HG03469 (cell line): ENCODE measurements around the gene GLRX3.

Source experiments
- ATAC-seq: cut with Tn5 transposase; IDR thresholded peaks from one replicate; pipeline ENCODE4 v1.9.1; 2021; ENCODE audit warnings: mild to moderate bottlenecking, moderate library complexity, moderate number of reproducible peaks; ENCODE audit not compliant: unreplicated experiment

GLRX3 gene

DNA sequence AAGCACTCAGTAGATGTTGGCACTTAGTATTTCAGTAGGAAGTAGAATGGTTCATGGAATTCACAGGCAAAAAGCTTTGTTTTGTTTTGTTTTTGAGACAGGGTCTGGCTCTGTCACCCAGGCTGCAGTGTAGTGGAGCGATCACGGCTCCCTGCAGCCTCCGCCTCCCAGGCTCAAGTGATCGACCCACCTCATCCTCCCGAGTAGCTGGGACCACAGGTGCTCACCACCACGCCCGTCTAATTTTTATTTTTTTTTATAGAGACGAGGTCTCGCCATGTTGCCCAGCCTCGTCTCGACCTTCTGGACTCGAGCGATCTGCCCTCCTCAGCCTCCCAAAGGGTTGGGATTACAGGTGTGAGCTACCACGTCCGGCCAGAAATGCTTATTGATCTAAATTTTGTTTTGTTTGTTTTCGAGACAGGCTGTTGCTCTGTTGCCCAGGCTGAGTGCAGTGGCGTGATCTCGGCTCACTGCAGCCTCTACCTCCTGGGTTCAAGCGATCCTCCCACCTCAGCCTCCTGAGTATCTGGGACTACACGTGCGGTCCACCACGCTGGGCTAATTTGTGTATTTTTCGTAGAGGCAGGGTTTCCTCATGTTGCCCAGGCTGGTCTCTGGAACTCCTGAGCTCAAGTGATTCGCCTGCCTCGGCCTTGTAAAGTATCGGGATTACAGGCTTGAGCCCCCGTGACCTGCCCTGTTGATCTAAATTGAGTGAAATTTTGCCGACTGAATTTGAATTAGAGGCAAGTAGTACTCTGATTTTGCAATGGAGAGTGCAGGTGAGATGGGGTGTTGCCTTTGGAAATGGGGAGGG, 1.7 kb downstream of the GLRX3 start:
- no peak for ATAC-seq

DNA sequence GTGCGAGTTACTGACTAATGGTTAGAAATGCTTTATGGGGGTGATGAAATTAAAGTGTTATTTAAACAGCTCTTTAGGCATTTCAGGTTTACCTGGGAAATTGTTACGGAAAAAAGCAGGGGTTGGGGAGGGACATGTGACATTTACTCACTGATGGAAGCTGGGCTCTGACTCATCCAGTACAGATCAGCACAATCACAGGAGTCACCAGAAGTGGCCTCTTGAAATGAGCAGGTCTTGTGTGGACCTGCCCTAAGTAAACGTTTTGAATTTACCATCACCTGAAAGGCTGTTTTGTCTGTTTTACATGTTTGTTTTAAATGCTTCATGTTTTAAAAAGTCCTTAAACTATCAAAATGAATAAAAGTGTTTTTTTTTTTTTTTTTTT, 2.3 kb downstream of the GLRX3 start:
- no peak for ATAC-seq

GRCh38 chr10:130140425-130140824, 4.2 kb downstream of the GLRX3 start:
- ATAC-seq, result peak; percentile 25

DNA sequence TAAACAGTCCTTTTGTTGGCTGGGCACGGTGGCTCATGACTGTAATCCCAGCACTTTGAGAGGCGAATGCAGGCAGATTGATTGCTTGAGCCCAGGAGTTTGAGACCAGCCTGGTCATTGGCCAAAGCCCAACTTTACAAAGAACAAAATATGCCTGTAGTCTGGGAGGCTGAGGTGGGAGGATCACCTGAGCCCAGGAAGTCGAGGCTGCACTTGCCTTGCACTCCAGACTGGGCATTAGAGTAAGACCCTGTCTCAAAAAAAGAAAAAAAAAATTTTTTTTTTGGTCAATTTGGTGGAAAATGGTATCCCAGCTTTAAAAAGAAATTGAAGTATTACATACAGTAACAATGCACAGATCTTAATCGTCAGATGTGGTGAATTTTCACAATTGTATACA, 4.8 kb downstream of the GLRX3 start:
- ATAC-seq, result no peak

DNA sequence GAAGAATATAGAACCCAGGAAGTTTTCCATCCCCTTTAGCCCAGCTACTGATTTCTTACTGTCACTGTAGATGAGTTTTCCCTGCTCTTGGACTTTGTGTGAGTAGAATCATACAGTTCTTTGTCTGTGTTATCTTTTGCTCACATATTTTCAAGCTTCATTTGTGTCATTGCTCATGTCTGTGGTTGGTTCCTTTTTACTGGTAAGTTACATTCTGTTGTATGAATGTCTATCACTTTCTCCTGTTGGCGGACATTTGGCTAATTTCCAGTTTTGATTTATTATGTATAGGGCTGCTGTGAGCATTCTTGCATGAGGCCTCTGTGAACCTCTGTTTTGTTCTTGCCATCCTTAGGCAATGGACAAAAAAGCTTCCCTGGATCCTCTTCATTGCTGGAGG, 5.3 kb downstream of the GLRX3 start:
- ATAC-seq, result no peak

DNA sequence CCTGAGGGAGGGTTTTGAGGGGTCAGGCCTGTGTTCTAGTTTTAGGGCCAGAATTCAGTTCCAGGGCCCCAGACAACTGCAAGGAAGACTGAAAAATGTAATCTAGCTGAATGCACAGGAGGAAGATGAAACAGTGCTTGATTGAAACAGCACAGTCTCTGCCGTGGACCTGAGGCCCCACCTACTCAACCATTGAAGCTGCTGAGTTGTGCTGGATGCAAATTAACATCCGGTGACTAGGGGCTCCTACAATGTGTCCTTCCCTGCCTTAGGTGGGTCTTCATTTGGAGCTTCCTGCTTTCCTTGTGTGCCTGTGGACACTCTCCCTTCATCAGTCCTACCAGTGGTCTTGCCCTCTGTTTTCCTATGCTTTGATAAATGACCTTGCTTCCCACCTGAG, 5.7 kb downstream of the GLRX3 start:
- ATAC-seq, result peak; percentile 69

DNA sequence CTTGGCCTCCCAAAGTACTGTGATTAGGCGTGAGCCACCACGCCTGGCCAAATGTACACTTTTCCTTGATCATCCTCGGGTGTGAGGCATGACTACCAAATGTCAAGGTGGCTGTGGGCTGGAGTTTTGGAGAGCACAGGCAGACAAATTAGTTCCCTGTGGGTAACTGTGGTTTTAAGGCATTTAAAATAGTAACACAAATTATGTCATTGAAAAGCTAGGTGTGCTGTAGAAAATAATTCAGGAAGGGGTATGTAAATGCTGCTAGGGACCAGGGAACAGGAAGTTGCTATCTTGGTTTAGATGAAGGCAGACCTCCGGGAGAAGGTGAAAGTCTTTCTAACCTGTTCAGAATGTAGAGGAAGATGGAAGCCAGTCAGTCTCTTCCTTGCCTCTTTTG, 9.9 kb downstream of the GLRX3 start:
- no peak for ATAC-seq

DNA sequence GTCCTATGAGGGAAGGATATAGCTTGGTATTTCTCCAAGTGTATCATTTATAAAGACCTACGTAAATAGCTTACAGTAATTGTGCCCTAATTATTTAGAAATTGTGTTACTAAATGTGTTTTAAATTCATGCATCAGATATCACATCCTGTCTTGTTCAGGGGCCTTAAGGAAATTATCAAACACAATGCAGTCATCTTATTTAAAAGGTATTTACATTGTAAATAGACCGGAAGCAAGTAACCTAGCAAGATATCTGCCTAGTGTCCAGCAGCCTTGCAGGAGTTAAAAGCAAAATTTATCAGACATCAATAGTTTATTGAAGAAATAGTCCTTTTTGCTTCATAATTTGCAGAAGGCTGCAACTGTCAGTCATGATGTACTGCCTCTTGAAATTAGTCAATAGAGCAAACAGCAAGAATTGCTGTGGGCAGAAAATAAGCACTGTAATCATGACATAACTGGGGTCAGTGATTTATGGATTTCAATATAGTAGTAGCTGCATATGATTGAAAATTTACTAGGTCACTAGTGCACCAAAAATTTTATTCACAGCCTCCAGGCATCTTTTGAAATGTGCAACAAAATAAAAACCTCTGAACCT, 23.1 kb downstream of the GLRX3 start:
- no peak for ATAC-seq

GRCh38 chr10:130160775-130161174, 24.6 kb downstream of the GLRX3 start:
- peak; percentile 78 for ATAC-seq

DNA sequence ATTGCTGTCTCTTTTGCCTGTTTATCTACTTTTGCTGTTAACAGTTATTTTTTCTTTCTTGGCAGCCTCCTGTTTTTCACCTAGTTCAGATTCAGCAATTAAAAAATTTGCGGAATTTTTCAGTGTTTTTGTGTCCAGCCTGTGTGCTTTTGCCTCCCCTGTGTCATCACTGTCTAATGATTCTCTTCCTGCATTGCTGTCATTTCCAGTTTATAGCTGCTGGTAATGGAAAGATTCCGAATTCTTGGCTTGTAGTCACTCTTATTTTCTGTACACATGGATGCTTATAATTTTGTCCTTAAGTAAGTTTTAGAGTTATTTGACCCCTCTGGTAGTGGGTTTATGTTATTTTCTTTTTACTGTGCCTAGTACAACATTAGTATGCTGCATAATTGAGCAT, 25.1 kb downstream of the GLRX3 start:
- no peak for ATAC-seq

GRCh38 chr10:130167193-130167592, 31.0 kb downstream of the GLRX3 start:
- ATAC-seq, result no peak

DNA sequence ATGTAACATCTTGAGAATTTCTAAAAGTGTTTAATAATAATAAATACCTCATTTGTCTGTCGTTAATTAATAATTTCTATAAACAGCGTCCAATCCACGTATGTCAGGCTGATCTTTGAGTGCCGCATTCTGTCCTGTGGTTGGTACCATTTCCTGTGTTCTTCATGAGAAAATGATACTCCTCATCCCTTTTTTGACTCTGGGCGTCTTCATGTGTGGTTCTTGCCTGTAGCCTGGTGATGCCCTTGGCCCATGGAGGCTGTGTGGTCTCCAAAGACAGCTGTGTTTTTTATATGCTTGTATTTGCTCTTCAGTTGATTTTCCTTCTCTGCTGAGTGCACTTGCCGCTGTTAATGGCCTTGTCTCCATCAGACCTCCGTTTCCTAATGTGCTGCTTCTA, 31.5 kb downstream of the GLRX3 start:
- no peak for ATAC-seq

DNA sequence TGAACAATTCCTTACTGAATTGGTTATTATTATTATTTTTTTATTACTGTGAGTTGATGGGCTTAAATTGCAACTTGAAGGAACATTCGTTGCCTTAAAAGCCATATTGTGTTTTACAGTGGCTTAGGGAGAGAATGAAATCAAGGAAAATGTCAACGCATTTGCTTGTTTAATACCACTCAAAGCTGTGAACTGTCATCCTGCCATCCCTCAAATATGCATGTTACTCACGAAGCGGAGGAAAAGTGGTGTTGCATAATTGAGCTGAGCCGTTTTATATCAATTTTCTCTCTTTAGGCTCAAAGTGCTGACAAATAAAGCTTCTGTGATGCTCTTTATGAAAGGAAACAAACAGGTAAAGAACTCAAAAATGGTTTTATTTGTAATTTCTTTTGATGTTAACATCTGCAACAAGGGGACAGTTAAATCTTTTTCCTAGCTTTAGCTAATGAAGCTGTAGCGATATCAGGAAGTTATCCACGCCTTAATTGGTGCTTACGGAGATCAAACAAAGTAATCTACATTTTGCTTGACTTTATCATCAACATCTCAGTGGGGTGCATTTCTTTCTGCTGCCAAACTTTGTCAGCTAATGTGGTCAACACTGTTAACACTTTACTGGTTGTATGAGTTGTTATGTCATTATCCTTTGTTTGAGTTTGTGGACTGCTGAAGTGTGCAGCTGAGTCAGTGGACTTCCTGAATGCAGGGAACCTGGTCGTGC, 33.1 kb downstream of the GLRX3 start:
- ATAC-seq, result no peak

- ATAC-seq, result no peak
Measured at GRCh38 chr10:130171196-130171595, 35.0 kb downstream of the GLRX3 start.

GRCh38 chr10:130174328-130174727, 38.1 kb downstream of the GLRX3 start:
- ATAC-seq, result no peak

GRCh38 chr10:130175074-130175473, 38.9 kb downstream of the GLRX3 start:
- no peak for ATAC-seq

- ATAC-seq, result no peak
Measured at GRCh38 chr10:130177250-130177649, 41.1 kb downstream of the GLRX3 start.

GRCh38 chr10:130179640-130180039, 43.4 kb downstream of the GLRX3 start:
- ATAC-seq, result no peak

DNA sequence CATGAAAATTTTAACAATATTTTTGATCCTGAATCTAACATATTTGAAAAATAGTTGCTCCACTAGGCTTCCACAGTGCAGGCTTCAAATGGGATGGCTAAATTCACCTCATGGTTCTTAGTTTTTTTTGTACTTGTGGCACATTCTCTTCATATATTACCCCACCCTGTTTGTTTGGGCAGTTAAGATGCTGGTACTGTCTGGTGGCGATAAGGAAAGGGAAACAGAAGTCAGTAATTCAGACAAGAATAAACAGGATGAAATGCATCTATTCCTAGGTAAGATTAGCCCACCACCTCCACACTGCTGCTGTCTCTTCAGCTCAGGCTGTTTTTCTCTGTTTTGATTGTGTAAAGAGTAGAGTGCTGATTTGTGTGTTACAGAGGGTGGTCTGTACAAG, 44.2 kb downstream of the GLRX3 start:
- no peak for ATAC-seq

DNA sequence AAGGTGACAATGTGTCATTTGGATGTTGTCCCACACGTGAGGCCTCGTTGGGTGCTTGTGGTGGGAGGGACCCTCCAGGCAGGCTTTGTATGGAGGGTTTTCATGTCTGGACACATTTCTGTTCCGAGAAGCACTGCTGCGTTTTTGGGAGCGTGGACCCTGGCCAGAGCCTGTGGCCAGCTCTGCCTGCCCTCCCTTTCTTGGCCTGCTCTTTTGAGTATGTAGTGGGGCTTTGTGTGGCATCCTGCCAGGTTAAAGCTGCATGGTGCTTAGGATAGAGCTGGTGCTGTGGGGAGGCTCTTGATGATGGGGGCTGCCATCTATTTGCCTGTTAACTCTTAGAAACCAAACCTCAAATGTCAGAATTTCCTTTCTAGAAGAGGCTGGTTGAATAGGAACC, 45.7 kb downstream of the GLRX3 start:
- no peak for ATAC-seq

DNA sequence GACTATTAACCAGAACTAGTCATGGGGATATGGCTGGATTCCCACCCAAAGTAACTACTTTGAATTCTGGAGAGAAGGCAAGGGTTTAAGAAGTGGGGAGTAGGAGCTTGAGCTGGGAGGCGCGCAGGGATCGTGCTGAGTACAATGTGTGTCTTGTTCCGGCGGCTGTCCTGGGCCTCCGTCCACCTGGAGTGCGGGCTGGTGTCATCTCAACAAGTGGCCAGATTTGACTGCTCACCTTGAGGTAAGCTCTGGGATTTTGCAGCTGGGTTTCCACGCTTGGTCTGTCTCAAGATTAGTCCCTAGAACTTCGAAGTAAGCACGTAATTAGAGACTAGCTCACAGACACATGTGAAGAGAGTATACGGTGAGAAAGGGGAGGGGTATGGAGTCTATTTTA, 49.4 kb downstream of the GLRX3 start:
- no peak for ATAC-seq
